Immature natural killer cell (primary cell): ENCODE results near the gene HMX2. TPM values are rescaled to one million over a fixed set of nuclear protein-coding genes. Genes with fewer than 3 reads are reported as not detected.

Experiments used
- DNase-seq, 3 donors: peaks; one replicate each; pipeline ENCODE4 v3.0.0; 2022; ENCODE audit warnings: mixed read lengths in 1 of 3
- H3K27ac Mint-ChIP-seq, 6 donors: one replicate each; pipeline ENCODE4 v1.8.0; 2020; ENCODE audit warnings: mixed read lengths in 6 of 6, mild to moderate bottlenecking in 5 of 6, inconsistent platforms in 4 of 6, moderate library complexity in 3 of 6
- H3K27me3 Mint-ChIP-seq, 3 donors: one replicate each; pipeline ENCODE4 v1.8.0; 2020 to 2021; ENCODE audit warnings: low read depth in 3 of 3, mild to moderate bottlenecking in 3 of 3, mixed read lengths in 3 of 3, moderate library complexity in 3 of 3, inconsistent platforms in 1 of 3
- H3K36me3 Mint-ChIP-seq, 3 donors: one replicate each; pipeline ENCODE4 v1.8.0; 2020; ENCODE audit warnings: mixed read lengths in 3 of 3, inconsistent platforms in 2 of 3, mild to moderate bottlenecking in 2 of 3
- H3K4me1 Mint-ChIP-seq, 2 donors: one replicate each; pipeline ENCODE4 v1.8.0; 2020; ENCODE audit warnings: inconsistent platforms in 2 of 2, mild to moderate bottlenecking in 2 of 2, mixed read lengths in 2 of 2, moderate library complexity in 1 of 2
- H3K4me3 Mint-ChIP-seq, 5 donors: one replicate each; pipeline ENCODE4 v1.8.0; 2020; ENCODE audit warnings: mild to moderate bottlenecking in 5 of 5, mixed read lengths in 5 of 5, inconsistent platforms in 3 of 5, moderate library complexity in 3 of 5
- H3K9me3 Mint-ChIP-seq, 6 donors: one replicate each; pipeline ENCODE4 v1.8.0; 2020; ENCODE audit warnings: mild to moderate bottlenecking in 6 of 6, mixed read lengths in 6 of 6, inconsistent platforms in 4 of 6, moderate library complexity in 3 of 6
- polyA plus RNA-seq, 3 donors: library from polyadenylated mRNA; unstranded; fragments of 300-500 nt; fragmentation: Illumina TruSeq; gene quantifications; one replicate each; pipeline ENCODE4 v1.2.3, GENCODE V29; 2021

Gene HMX2
- polyA plus RNA-seq, 3 donors from 2014 or later = not detected

DNA sequence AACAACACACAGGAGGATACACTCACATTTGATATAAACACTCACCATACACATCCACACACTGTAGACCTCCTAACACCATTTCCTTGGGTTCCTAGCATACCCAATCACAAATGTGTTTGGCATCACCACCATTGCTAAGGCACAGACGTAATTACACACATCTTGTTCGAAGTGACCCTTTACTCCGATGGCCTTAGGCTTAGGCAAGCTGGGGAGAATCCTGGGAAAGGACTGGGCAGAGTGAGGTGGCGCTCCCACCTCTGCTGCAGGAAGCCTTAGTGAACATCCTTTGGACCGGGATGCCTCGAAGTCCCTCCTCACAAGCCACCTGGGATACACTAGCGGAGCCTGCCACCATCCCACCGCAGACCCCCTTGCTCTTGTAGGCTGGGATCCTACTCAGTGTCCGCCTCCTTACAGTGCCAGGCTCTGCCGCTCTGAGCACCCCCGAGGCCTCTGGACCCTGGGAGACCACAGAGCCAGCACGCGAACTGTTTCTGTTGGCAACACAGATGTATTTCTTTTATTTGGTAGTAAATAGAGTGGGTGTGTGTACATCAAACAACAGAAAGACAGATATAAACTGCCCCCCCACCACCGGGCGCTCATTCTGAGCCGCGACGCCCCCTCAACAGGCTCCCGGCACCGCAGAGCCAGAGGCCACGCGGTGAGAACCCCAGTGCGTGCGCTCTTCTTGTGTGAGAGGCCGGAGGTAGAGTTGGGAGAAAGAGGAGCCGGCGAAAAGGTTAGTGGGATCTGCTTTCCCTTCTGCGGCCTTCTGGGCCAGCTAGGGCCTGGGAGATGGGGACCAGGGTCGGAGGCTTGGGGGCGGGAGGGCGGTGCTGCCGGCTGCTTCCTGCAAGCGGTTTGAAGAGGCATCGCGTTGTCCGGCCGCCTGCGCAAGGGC, 5.9 kb upstream of the HMX2 start:
- Mint-ChIP-seq H3K4me1 (peaks cover 7 to 12% of the 10 kb centered on the region in 2 donors), H3K27ac (peak overlapping the region in 1 of 6 donors; percentile 10), H3K4me3 (no peak overlapping the region), H3K9me3 (peaks cover 0 to 4% (median 0%) of the 10 kb centered on the region in 6 donors), H3K27me3 (peaks cover 42 to 67% (median 61%) of the 10 kb centered on the region in 3 donors), H3K36me3 (peaks cover 0 to 3% (median 0%) of the 10 kb centered on the region in 3 donors)
- no peak for DNase-seq

DNA sequence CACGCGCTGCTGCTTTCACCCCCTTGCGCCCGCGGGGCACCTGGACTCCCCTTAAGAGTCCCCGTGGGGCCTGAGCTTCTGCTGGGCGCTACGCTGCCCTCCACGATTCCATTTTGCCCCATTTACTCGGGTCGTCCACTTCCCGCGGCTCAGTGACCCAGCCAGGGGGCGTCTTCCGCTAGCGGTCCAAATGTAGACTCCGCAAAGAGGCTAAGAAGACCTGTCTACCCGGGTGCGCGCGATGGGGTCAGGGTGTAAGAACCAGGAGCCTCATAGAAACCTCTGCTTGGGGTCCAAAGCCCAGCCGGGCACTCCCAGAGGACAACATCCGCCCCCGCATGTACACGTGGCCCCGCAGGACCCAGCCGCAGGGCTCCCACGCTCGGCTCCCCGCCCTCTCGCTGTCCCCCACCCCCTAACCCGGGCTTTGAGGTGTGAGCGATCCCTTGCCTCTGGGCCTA, 5.2 kb upstream of the HMX2 start:
- no peak for DNase-seq
- Mint-ChIP-seq H3K4me3 (peak overlapping the region in 2 of 5 donors; percentile 10 to 52), H3K9me3 (peaks cover 0 to 4% (median 0%) of the 10 kb centered on the region in 6 donors), H3K27ac (no peak overlapping the region), H3K27me3 (peaks cover 44 to 66% (median 64%) of the 10 kb centered on the region in 3 donors), H3K36me3 (peaks cover 0 to 3% (median 0%) of the 10 kb centered on the region in 3 donors), H3K4me1 (peaks cover 8 to 14% of the 10 kb centered on the region in 2 donors)

DNA sequence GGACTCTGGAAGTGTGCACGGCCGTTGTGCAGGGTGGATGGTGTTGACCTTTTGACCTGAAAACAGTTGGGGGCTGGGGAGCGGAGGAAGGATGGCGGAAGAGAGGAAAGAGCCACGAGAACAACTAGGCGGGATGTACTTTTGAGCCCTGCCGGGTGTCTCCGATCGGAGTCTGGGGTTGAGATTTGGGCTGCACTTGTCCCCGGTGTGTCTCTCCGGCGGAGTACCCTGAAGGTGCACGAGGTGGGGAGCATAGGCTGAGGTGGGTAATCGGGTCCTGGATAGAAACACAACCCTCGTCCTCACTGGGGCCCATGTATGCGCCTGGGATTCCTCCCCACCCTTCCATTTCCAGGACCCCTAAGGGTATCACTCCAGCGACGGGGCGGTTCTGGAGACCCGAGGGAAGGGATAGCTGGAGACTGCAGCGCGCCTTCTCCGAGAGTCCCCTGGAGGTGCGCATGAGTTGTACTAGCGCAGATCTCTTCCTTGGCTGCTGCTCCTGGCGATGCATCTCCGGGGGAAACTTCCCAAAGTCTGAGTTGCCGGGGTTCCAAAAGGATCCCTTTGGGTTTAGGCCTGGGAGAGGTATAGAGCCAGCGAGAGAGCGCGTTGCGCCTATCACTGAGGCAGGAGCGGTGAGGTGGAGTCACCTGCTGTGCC, 4.6 kb upstream of the HMX2 start:
- Mint-ChIP-seq H3K4me1 (peaks cover 8 to 14% of the 10 kb centered on the region in 2 donors), H3K9me3 (peaks cover 0 to 2% (median 0%) of the 10 kb centered on the region in 6 donors), H3K36me3 (peaks cover 0 to 3% (median 0%) of the 10 kb centered on the region in 3 donors), H3K27ac (no peak overlapping the region), H3K27me3 (peaks cover 41 to 60% (median 58%) of the 10 kb centered on the region in 3 donors), H3K4me3 (peak overlapping the region in 2 of 5 donors; percentile 2 to 52)
- DNase-seq = no peak

DNA sequence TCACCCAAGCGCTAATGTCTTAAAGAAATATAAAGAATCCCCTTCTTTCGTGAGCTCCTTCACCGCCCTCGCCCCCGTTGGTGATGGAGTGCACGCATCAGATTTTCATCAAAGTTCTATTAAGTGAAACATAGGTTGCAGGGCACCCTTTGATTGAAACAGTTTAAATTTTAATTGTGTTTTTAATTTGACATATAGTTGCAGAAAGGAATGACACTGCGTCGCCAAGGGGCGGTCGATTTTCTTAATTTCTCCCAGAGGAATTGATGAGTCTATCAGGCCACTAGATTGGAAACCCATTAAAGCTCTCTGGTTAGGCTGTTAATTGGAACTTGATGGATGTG, 4.1 kb upstream of the HMX2 start:
- DNase-seq = no peak
- peaks cover 38 to 60% (median 57%) of the 10 kb centered on the region in 3 donors for H3K27me3 Mint-ChIP-seq
- peaks cover 0 to 1% (median 0%) of the 10 kb centered on the region in 6 donors for H3K9me3 Mint-ChIP-seq
- H3K36me3 Mint-ChIP-seq = peaks cover 0 to 4% (median 0%) of the 10 kb centered on the region in 3 donors
- H3K4me3 Mint-ChIP-seq = no peak overlapping the region
- H3K27ac Mint-ChIP-seq = no peak overlapping the region
- H3K4me1 Mint-ChIP-seq = peaks cover 9 to 16% of the 10 kb centered on the region in 2 donors

DNA sequence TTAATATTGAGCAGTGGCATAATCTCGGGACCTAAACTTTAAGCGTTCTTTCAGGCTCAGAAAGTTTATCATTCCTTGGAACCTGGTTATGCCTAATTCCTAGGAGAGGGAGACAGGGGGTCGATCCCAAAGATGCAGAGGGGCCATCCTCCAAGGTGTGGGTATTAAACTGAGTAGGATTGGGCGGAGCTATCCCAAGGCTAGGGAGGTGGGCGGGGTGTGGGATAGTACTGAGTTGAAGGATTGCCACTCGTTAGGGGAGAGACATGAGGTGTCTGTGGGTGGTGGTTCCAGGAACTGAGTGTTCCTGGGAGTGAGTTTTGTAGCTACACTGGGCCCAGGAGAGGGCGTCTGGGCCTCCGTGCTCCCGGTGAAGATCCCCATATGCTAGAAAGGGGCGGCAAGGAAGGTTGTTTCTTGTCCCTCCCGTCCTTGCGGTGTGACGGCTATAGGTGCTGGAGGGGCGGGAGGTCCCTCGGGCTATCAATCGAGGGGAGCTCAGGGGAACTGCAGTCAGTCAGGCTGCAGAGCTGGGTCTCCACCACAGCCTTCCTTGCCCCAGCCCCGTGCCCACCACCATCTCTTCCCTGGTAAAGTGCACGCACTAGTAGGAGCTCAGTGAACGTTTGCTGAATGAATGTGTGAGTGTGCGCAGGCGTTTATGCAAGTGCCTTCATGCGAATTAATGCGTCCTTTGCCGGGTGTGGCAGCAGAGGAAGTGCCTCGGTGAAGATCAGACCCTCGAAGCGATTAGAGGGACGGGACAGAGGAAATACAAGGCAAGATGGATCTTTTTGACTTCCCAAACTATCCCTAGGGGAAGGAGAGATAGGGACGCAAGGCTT, 3.0 kb upstream of the HMX2 start:
- Mint-ChIP-seq H3K36me3 (peaks cover 0 to 7% (median 0%) of the 10 kb centered on the region in 3 donors), H3K9me3 (no peaks in the 10 kb centered on the region), H3K27me3 (peaks cover 39 to 58% (median 53%) of the 10 kb centered on the region in 3 donors), H3K27ac (no peak overlapping the region), H3K4me3 (no peak overlapping the region), H3K4me1 (peaks cover 15 to 23% of the 10 kb centered on the region in 2 donors)
- DNase-seq = no peak

DNA sequence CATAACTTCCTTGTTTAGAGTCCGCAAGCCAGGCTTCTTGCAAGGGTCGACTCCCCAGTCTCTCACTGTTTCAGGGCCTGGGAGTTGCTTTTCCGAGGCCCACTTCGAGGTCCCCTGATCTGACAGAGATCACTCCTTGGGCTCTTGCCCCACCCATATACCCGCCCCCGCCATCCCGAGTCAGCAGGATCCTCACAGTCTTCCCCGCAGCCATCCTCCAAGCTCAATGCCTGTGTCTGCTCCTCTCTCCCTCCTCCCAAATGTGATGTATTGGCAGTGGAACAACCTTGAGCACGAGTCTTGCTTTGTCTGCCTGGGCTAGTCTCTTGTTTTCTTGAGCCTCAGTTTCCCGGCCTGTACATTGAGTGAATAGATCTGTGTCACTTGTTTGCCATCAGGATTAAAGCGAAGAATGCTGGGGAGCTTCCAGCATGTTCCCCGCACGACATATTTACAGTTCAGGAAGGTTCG, 2.4 kb upstream of the HMX2 start:
- Mint-ChIP-seq H3K36me3 (peaks cover 0 to 7% (median 0%) of the 10 kb centered on the region in 3 donors), H3K27me3 (peaks cover 43 to 61% (median 55%) of the 10 kb centered on the region in 3 donors), H3K27ac (no peak overlapping the region), H3K4me1 (peaks cover 17 to 29% of the 10 kb centered on the region in 2 donors), H3K9me3 (no peaks in the 10 kb centered on the region), H3K4me3 (no peak overlapping the region)
- no peak for DNase-seq

DNA sequence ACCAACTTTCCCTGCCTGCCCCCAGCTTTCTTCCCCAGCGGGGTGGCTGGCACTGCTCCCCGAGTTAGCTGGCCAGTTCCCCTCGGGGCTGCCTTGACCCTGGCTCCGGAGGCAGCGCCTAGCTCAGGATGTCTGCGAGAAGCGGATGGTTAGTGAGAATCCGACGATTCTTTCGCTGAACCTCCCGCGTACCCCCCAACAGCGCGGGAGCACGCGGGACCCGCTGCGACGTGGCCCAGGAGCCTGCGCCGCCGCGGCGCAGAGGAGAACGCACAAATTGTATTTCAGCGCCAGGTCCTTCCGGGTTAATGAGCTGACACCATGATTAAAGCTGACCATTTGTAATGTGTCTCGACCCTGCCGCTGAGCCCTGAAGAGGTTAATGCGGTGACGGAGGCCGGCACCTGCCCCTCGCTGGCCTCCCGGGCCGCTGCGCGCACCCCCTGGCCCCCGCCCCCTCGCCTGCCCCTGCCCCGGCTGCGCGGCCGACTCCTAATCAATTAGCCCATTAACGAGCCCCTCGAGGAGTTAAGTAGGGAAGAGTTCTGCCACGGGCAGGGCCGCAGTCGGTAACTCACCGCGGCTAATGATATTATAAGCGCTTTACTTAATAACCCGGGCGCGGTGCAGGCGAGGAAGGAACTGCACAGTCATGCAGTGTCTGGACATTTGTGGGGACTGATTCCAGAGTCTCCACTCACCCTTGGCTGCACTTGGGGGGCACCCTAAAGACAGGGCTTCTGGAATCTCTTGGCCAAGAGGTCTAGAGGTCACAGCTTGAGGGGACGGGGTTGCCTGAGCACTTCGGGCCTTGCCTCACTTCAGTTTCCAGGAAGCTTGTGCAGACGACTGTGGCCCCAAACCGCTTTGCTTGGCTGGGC, 1.7 kb upstream of the HMX2 start:
- peaks cover 0 to 7% (median 0%) of the 10 kb centered on the region in 3 donors for H3K36me3 Mint-ChIP-seq
- H3K4me3 Mint-ChIP-seq = peak overlapping the region in 3 of 5 donors; percentile 7 to 59 (median 38)
- H3K27ac Mint-ChIP-seq = no peak overlapping the region
- peaks cover 46 to 61% (median 52%) of the 10 kb centered on the region in 3 donors for H3K27me3 Mint-ChIP-seq
- no peak for DNase-seq
- no peaks in the 10 kb centered on the region for H3K9me3 Mint-ChIP-seq
- peaks cover 22 to 32% of the 10 kb centered on the region in 2 donors for H3K4me1 Mint-ChIP-seq

DNA sequence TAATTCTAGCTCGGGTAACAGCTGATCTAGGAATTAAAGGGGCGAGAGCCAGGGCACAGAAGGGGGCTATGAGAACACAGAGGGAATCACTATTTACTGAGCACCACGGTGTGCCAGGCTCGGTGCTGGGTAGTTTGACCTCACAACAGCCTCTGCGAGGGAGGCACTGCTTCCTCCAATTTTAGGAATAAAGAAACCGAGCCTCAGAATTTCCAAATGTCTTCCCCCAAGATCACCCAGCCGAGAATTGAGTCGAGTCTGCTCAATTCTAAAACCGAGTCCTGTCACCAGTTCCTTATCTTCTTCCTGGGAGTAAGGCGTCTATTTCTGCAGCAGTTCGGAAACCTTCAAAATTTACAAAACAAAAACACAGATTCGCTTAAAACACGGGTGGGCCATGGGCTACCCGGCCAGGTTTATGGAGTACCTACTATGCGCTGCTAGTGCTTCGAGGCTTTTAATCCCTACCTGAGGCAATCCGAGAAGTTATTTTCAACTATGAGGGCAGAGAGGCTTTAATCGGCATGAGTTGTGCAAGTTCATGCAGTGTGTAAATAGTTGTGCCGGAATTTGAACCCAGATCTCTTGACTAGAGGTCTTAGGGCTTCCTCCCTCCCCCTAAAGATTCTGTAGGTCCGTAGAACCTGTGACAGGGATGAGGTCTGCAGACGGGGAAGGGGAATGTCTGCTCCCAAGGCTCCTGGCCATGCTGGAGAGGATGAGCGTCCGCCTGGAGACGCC, 872 bp upstream of the HMX2 start:
- no peak for DNase-seq
- Mint-ChIP-seq H3K9me3 (no peaks in the 10 kb centered on the region), H3K27me3 (peaks cover 46 to 61% (median 50%) of the 10 kb centered on the region in 3 donors), H3K4me1 (peaks cover 25 to 32% of the 10 kb centered on the region in 2 donors), H3K27ac (no peak overlapping the region), H3K36me3 (peaks cover 0 to 7% (median 0%) of the 10 kb centered on the region in 3 donors), H3K4me3 (peak overlapping the region in 3 of 5 donors; percentile 38 to 60 (median 59))

DNA sequence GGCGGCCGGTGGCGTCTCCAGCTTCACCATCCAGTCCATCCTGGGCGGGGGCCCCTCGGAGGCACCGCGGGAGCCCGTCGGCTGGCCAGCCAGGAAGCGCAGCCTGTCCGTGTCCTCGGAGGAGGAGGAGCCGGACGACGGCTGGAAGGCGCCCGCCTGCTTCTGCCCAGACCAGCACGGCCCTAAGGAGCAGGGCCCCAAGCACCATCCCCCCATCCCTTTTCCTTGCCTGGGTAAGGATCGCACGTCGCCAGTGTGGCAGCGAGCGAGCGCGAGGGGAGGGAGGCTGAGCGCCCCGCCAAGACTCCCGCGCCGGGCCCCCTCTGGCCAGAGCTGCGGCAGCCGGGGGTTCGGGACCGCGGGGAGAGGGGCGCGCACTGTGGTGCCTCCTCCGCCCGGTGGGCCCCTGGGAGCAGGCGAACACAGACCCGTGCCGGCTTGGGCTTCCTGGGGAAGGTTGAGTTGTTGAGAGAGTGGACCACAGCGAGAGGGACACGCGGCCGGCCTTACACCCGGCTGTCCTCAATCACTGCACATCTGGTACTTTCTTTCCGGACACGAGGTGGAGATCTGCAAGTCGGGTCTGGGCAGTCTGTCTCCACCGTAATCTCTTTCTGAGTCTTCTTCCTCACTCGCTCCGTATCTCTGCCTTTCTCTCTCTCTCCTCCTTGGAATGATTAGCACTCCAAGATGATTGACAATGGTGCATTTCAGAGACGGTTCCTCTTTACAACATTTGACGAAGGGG, 652 bp downstream of the HMX2 start:
- H3K4me3 Mint-ChIP-seq = peak overlapping the region; percentile 38 to 65 (median 47)
- peaks cover 0 to 7% (median 0%) of the 10 kb centered on the region in 3 donors for H3K36me3 Mint-ChIP-seq
- DNase-seq = no peak
- peaks cover 43 to 63% (median 54%) of the 10 kb centered on the region in 3 donors for H3K27me3 Mint-ChIP-seq
- H3K27ac Mint-ChIP-seq = peak overlapping the region in 1 of 6 donors; percentile 61
- no peaks in the 10 kb centered on the region for H3K9me3 Mint-ChIP-seq
- H3K4me1 Mint-ChIP-seq = peaks cover 26 to 36% of the 10 kb centered on the region in 2 donors

DNA sequence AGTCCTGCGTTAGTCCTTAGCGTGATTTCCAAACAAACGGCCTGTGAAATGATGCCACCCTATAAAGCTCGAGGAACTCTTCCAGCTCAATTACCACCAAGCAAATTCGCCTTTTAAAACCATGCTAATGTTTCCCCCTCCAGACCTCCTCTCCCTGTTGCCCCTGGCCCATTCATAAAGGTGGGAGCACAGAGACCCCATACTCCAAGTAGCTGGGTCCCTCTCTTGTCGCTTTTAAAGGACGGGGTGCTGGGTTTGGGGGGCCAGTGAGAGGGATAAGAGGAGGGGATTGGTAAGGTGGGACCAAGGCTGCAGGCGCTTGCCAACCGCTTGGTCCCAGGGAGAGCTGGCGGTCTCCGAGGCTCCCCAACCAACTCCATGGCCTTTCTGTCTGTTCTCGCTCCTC, 1.2 kb downstream of the HMX2 start:
- Mint-ChIP-seq H3K4me1 (peaks cover 31 to 42% of the 10 kb centered on the region in 2 donors), H3K36me3 (peaks cover 0 to 7% (median 0%) of the 10 kb centered on the region in 3 donors), H3K27ac (peak overlapping the region in 1 of 6 donors; percentile 61), H3K27me3 (peaks cover 41 to 63% (median 57%) of the 10 kb centered on the region in 3 donors), H3K4me3 (peak overlapping the region; percentile 38 to 65 (median 47)), H3K9me3 (no peaks in the 10 kb centered on the region)
- no peak for DNase-seq

DNA sequence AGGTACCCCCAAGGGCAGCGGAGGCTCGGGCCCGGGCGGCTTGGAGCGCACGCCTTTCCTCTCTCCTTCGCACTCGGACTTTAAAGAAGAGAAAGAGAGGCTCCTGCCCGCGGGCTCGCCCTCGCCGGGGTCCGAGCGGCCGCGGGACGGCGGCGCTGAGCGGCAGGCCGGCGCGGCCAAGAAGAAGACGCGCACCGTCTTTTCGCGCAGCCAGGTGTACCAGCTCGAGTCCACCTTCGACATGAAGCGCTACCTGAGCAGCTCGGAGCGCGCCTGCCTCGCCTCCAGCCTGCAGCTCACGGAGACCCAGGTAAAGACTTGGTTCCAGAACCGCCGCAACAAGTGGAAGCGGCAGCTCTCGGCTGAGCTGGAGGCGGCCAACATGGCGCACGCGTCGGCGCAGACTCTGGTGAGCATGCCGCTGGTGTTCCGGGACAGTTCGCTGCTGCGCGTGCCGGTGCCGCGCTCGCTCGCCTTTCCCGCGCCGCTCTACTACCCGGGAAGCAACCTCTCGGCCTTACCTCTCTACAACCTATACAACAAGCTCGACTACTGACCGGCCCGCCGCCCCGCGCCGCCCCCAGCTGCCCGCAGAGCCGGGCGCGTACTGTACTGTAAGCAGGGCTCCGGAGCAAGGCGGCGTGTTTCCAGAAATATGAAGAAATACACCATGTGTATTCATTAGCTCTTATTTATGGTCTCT, 1.8 kb downstream of the HMX2 start:
- Mint-ChIP-seq H3K4me1 (peaks cover 33 to 44% of the 10 kb centered on the region in 2 donors), H3K36me3 (peaks cover 0 to 7% (median 0%) of the 10 kb centered on the region in 3 donors), H3K9me3 (no peaks in the 10 kb centered on the region), H3K4me3 (peak overlapping the region; percentile 36 to 57 (median 49)), H3K27ac (no peak overlapping the region), H3K27me3 (peaks cover 37 to 60% (median 54%) of the 10 kb centered on the region in 3 donors)
- no peak for DNase-seq
